ENCODE results near the gene IER3. TPM values are rescaled to one million over a fixed set of nuclear protein-coding genes. Genes with fewer than 3 reads are reported as not detected.

The IER3 gene
- total and polyA plus RNA-seq, 9 of the 15 experiments (the other 6 are each of a cell fraction or from before 2014, with no cell fraction given): 1.5 to 30.0 (median 11.5) TPM

DNA sequence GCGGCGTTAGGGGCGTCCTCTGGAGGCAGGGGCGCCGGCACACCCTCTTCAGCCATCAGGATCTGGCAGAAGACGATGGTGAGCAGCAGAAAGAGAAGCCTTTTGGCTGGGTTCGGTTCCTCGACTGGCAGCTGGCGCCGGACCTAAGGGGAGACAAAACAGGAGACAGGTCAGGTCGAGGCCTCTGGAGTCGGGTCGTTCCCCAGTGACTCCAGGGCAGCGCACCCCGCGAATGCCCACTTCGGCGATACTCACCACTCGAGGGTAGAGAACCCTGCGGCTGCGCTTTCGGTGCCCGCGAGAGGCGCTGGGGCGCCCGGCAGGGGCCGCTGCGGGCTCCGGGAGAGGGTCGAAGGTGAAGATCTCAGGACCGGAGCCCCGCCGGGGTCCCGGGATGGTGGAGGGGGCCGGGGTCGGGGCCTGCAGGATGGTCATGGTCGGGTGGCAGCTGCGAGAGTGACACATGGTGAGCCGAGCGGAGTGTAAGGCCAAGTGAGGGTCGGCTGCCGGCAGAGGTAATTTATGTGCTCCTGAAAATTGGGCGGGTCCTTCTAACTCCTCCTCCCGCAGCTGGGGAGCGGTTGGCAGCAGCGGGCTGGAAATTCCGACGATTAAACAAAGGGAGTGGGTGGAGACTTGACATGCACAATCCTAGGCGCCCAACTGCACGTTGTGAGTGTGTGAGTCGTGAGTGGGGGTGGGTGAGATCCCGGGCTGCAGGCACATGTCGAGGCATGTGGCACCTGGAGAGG, at the start of gene IER3 (continued):
- peak; percentile 75 for TF ChIP-seq SOX6 (IDR thresholded peaks at IDR 0.05)
- no peak for TF ChIP-seq MCM2 (IDR thresholded peaks at IDR 0.05; ENCODE audit: low read depth)
- TF ChIP-seq, protein P1, sequence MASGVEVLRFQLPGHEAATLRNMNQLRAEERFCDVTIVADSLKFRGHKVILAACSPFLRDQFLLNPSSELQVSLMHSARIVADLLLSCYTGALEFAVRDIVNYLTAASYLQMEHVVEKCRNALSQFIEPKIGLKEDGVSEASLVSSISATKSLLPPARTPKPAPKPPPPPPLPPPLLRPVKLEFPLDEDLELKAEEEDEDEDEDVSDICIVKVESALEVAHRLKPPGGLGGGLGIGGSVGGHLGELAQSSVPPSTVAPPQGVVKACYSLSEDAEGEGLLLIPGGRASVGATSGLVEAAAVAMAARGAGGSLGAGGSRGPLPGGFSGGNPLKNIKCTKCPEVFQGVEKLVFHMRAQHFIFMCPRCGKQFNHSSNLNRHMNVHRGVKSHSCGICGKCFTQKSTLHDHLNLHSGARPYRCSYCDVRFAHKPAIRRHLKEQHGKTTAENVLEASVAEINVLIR (CRISPR knock-in tag; IDR thresholded peaks at IDR 0.05): no peak
- TF ChIP-seq, protein P2, sequence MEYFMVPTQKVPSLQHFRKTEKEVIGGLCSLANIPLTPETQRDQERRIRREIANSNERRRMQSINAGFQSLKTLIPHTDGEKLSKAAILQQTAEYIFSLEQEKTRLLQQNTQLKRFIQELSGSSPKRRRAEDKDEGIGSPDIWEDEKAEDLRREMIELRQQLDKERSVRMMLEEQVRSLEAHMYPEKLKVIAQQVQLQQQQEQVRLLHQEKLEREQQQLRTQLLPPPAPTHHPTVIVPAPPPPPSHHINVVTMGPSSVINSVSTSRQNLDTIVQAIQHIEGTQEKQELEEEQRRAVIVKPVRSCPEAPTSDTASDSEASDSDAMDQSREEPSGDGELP (CRISPR knock-in tag; IDR thresholded peaks at IDR 0.05; ENCODE audit: borderline replicate concordance): peak; percentile 95
- peak; percentile 53; the same call in 1 of the 2 replicates for TF ChIP-seq TEAD4 (IDR thresholded peaks at IDR 0.05; ENCODE audit: low read length)
- no peak for TF ChIP-seq TEAD4 (CRISPR knock-in tag; IDR thresholded peaks at IDR 0.05; ENCODE audit: borderline replicate concordance)
- TF ChIP-seq POLR2H (tag; IDR thresholded peaks at IDR 0.05; ENCODE audit: low read depth): peak; percentile 98
- TF ChIP-seq NFYB (IDR thresholded peaks at IDR 0.05; ENCODE audit: extremely low read depth, insufficient read length): no peak
- peak; percentile 13 to 63 for TF ChIP-seq E2F6 (IDR thresholded peaks at IDR 0.05; ENCODE audit: borderline replicate concordance in 1 of 2, extremely low read depth in 1 of 2, insufficient read depth in 1 of 2, insufficient read length in 1 of 2, low read depth in 1 of 2, low read length in 1 of 2, poor library complexity in 1 of 2, severe bottlenecking in 1 of 2)
- 0 out of 2 replicates have a peak, but pooled peaks have one; percentile 49 for TF ChIP-seq FOXP1 (CRISPR knock-in tag; IDR thresholded peaks at IDR 0.05)
- no peak; the same call in none of the 2 replicates for TF ChIP-seq KLF13 (tag; IDR thresholded peaks at IDR 0.05; ENCODE audit: borderline replicate concordance, low read depth)
- peak; percentile 89 for TF ChIP-seq HEY1 (CRISPR knock-in tag; IDR thresholded peaks at IDR 0.05; ENCODE audit: borderline replicate concordance)
- TF ChIP-seq SIRT6 (IDR thresholded peaks at IDR 0.05; ENCODE audit: low read depth, low read length): no peak
- TF ChIP-seq ZMIZ1 (IDR thresholded peaks at IDR 0.05; ENCODE audit: low read depth in 2 of 2, low read length in 2 of 2): peak in 1 of 2 experiments; percentile 44; a peak in 1 of 4 replicates
- TF ChIP-seq PHF20 (IDR thresholded peaks at IDR 0.05; ENCODE audit: partially characterized antibody): no peak
- no peak for TF ChIP-seq ZBTB1 (CRISPR knock-in tag; IDR thresholded peaks at IDR 0.05; ENCODE audit: borderline replicate concordance, low read depth)
- TF ChIP-seq SUPT5H (IDR thresholded peaks at IDR 0.05): peak; percentile 97
- TF ChIP-seq LCOR (CRISPR knock-in tag; IDR thresholded peaks at IDR 0.05): peak; percentile 77
- peak; percentile 85 for TF ChIP-seq CCNT2 (IDR thresholded peaks at IDR 0.05; ENCODE audit: borderline replicate concordance, extremely low read depth, insufficient read length, low read depth, low read length)
- TF ChIP-seq ZNF174 (CRISPR knock-in tag; IDR thresholded peaks at IDR 0.05): no peak
